ENCODE data around the gene EIF2B1. TPM values are rescaled to one million over a fixed set of nuclear protein-coding genes. Genes with fewer than 3 reads are reported as not detected.

EIF2B1 gene
- total RNA-seq, 2 donors from 2014 or later, result 42.0 to 45.8 TPM

GRCh38 chr12:123598522-123598921, 35.0 kb downstream of the EIF2B1 start:
- Mint-ChIP-seq H3K27ac (no peak overlapping the region), H3K4me1 (peaks cover 7% of the 10 kb centered on the region), H3K27me3 (ENCODE audit: insufficient read depth) (no peaks in the 10 kb centered on the region), H3K36me3 (ENCODE audit: low read depth) (peaks cover 36% of the 10 kb centered on the region), H3K9me3 (no peaks in the 10 kb centered on the region), H3K4me3 (no peak overlapping the region)
- Histone ChIP-seq H3K9me3 (ENCODE audit: control insufficient read depth, low read length) (no peaks in the 10 kb centered on the region), H3K27me3 (ENCODE audit: control insufficient read depth, insufficient read depth, low read length, poor library complexity, severe bottlenecking) (no peaks in the 10 kb centered on the region), H3K4me3 (ENCODE audit: low read length) (no peak overlapping the region), H3K27ac (ENCODE audit: low read depth, low read length) (no peak overlapping the region), H3K36me3 (ENCODE audit: control insufficient read depth, insufficient read depth, low read length) (peaks cover 47% of the 10 kb centered on the region), H3K9ac (ENCODE audit: extremely low read depth, low read length, poor library complexity, severe bottlenecking) (no peak overlapping the region), H3K4me1 (ENCODE audit: control insufficient read depth, insufficient read depth, low read length) (no peaks in the 10 kb centered on the region)
- TF ChIP-seq, protein P1, sequence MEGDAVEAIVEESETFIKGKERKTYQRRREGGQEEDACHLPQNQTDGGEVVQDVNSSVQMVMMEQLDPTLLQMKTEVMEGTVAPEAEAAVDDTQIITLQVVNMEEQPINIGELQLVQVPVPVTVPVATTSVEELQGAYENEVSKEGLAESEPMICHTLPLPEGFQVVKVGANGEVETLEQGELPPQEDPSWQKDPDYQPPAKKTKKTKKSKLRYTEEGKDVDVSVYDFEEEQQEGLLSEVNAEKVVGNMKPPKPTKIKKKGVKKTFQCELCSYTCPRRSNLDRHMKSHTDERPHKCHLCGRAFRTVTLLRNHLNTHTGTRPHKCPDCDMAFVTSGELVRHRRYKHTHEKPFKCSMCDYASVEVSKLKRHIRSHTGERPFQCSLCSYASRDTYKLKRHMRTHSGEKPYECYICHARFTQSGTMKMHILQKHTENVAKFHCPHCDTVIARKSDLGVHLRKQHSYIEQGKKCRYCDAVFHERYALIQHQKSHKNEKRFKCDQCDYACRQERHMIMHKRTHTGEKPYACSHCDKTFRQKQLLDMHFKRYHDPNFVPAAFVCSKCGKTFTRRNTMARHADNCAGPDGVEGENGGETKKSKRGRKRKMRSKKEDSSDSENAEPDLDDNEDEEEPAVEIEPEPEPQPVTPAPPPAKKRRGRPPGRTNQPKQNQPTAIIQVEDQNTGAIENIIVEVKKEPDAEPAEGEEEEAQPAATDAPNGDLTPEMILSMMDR (conservative IDR thresholded peaks at IDR 0.05), result no peak
- WGBS, 2 experiments (ENCODE audit: insufficient coverage in 1 of 2, insufficient read length in 1 of 2), result 88 to 96% methylated on average over 3 of the region's 3 CpGs
- DNase-seq, result no peak

GRCh38 chr12:123597100-123597499, 36.4 kb downstream of the EIF2B1 start:
- Mint-ChIP-seq H3K9me3 (no peaks in the 10 kb centered on the region), H3K4me1 (no peaks in the 10 kb centered on the region)

GRCh38 chr12:123595729-123596128, 37.8 kb downstream of the EIF2B1 start:
- H3K4me1 ChIP-seq (ENCODE audit: control insufficient read depth, insufficient read depth, low read length), result no peaks in the 10 kb centered on the region
- H3K4me3 ChIP-seq (ENCODE audit: low read length), result no peak overlapping the region
- H3K4me3 Mint-ChIP-seq, result no peak overlapping the region
- H3K9me3 Mint-ChIP-seq, result no peaks in the 10 kb centered on the region
- TF ChIP-seq, protein P1 (conservative IDR thresholded peaks at IDR 0.05), result no peak
- H3K4me1 Mint-ChIP-seq, result no peaks in the 10 kb centered on the region
- no peaks in the 10 kb centered on the region for H3K9me3 ChIP-seq (ENCODE audit: control insufficient read depth, low read length)
- H3K27ac ChIP-seq (ENCODE audit: low read depth, low read length), result no peak overlapping the region
- no peaks in the 10 kb centered on the region for H3K27me3 Mint-ChIP-seq (ENCODE audit: insufficient read depth)
- no peak for DNase-seq
- no peak overlapping the region for H3K27ac Mint-ChIP-seq
- no peak overlapping the region for H3K9ac ChIP-seq (ENCODE audit: extremely low read depth, low read length, poor library complexity, severe bottlenecking)
- H3K36me3 Mint-ChIP-seq (ENCODE audit: low read depth), result peaks cover 56% of the 10 kb centered on the region
- H3K36me3 ChIP-seq (ENCODE audit: control insufficient read depth, insufficient read depth, low read length), result peaks cover 74% of the 10 kb centered on the region
- H3K27me3 ChIP-seq (ENCODE audit: control insufficient read depth, insufficient read depth, low read length, poor library complexity, severe bottlenecking), result no peaks in the 10 kb centered on the region

More at GRCh38 chr12:123597100-123597499, 36.4 kb downstream of the EIF2B1 start:
- H3K4me3 ChIP-seq (ENCODE audit: low read length), result no peak overlapping the region
- H3K27me3 Mint-ChIP-seq (ENCODE audit: insufficient read depth), result no peaks in the 10 kb centered on the region
- no peak overlapping the region for H3K27ac ChIP-seq (ENCODE audit: low read depth, low read length)
- TF ChIP-seq, protein P1 (conservative IDR thresholded peaks at IDR 0.05), result no peak
- no peak overlapping the region for H3K9ac ChIP-seq (ENCODE audit: extremely low read depth, low read length, poor library complexity, severe bottlenecking)
- no peaks in the 10 kb centered on the region for H3K4me1 ChIP-seq (ENCODE audit: control insufficient read depth, insufficient read depth, low read length)
- H3K36me3 ChIP-seq (ENCODE audit: control insufficient read depth, insufficient read depth, low read length), result peaks cover 61% of the 10 kb centered on the region
- no peaks in the 10 kb centered on the region for H3K9me3 ChIP-seq (ENCODE audit: control insufficient read depth, low read length)
- WGBS, 2 experiments (ENCODE audit: insufficient coverage in 1 of 2, insufficient read length in 1 of 2), result 98 to 100% methylated on average over 3 of the region's 3 CpGs
- H3K27me3 ChIP-seq (ENCODE audit: control insufficient read depth, insufficient read depth, low read length, poor library complexity, severe bottlenecking), result no peaks in the 10 kb centered on the region
- no peak for DNase-seq
- no peak overlapping the region for H3K4me3 Mint-ChIP-seq
- H3K27ac Mint-ChIP-seq, result no peak overlapping the region
- peaks cover 43% of the 10 kb centered on the region for H3K36me3 Mint-ChIP-seq (ENCODE audit: low read depth)
